GM13977 (cell line): Measurements from ENCODE around the gene TCF12.

Experiments
- DNase-seq: peaks from one replicate; pipeline ENCODE4 v3.0.0; 2012; ENCODE audit warnings: low spot score
- CTCF ChIP-seq: IDR thresholded peaks from 2 replicates; pipeline ENCODE4 v1.5.1; 2012; ENCODE audit warnings: mild to moderate bottlenecking, control low read depth; ENCODE audit not compliant: insufficient read depth; ENCODE audit errors: extremely low read depth, missing control alignments
- in situ Hi-C: fragments of 300-500 bp; cut with MboI; formaldehyde crosslinking; loops from one replicate; pipeline ENCODE4 v1.12.0; 2022; ENCODE audit warnings: low sequenced_read_pairs, low pct_unique_long_range_greater_than_20kb, mixed read lengths, inconsistent platforms; ENCODE audit not compliant: unreplicated experiment

Gene TCF12

GRCh38 chr15:57228395-57228794, 310.0 kb downstream of the TCF12 start:
- no peak for DNase-seq
- no peak for TF ChIP-seq CTCF
- in situ Hi-C loops: no loop called here

GRCh38 chr15:57229051-57229450, 310.6 kb downstream of the TCF12 start:
- DNase-seq: no peak
- in situ Hi-C loops: no loop called here

GRCh38 chr15:57231559-57231958, 313.1 kb downstream of the TCF12 start:
- in situ Hi-C loops: no loop called here
- no peak for DNase-seq
- TF ChIP-seq CTCF: no peak

More at GRCh38 chr15:57229051-57229450, 310.6 kb downstream of the TCF12 start:
- no peak for TF ChIP-seq CTCF

- TF ChIP-seq CTCF: no peak
- DNase-seq: no peak
- in situ Hi-C loops: no loop called here
Observed at GRCh38 chr15:57234156-57234555, 315.7 kb downstream of the TCF12 start.

- in situ Hi-C loops: no loop called here
- no peak for DNase-seq
- TF ChIP-seq CTCF: no peak
Observed at GRCh38 chr15:57235186-57235585, 316.7 kb downstream of the TCF12 start.

GRCh38 chr15:57235873-57236272, 317.4 kb downstream of the TCF12 start:
- in situ Hi-C loops: no loop called here
- TF ChIP-seq CTCF: no peak
- no peak for DNase-seq
